GM18505 (cell line): ENCODE results near the gene SCG5.

Experiments
- ATAC-seq: cut with Tn5 transposase; IDR thresholded peaks from one replicate; pipeline ENCODE4 v1.9.1; 2021; ENCODE audit not compliant: unreplicated experiment
- POLR2A ChIP-seq: IDR thresholded peaks from 4 replicates; pipeline ENCODE4 v1.6.1; 2011; ENCODE audit warnings: borderline replicate concordance; ENCODE audit not compliant: insufficient read depth, insufficient read length; ENCODE audit errors: extremely low read depth

The SCG5 gene

GRCh38 chr15:32649342-32649741, 7.8 kb downstream of the SCG5 start:
- no peak for ATAC-seq
- no peak for TF ChIP-seq POLR2A

DNA sequence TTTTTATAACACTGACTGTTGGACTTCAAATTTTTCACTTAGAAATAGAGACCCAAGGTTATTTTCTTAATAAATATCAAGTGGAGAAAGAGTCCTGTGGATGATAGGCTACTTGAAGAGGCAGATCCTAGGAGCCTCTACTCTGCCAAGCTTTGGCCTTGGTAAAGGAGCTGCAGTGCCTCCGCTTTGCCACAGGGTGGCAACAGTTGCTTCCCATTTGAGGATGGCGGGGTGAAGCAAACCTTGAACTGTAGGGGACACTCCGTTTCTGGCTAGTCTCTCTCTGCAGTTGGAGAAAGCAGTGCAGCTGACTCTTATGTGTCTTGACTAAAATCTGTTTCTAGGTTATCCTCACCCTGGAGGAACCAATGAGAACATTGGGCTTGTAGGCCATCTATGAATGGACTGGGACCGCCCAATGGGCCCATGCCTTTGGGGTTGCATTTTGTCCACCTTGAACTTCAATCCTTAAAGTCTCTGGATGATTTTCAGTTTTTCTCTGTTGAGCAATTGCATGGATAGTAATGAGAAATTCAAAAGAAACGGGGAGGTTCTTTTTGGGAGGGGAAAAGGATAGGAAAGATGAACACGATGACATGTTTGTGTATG, 9.8 kb downstream of the SCG5 start:
- TF ChIP-seq POLR2A, result no peak
- peak; percentile 71 for ATAC-seq

DNA sequence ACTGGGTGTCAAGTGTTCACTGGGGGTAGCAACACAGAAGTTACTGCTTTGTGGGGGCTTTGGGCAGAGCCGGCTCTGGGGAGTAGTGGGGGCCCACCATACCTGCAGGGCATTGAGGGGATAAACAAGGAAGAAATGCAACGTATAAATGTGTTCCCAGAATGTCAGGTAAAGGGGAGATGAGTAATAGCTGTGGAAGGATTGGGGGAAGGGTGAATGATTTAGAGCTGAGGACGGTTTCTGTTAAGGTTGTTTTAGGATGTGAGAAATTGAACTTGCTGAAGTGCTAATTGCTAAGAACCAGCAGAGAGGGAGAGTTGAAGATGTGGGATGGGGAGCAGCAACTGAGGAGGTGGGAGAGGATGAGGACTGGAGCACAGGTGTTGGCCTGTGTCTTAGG, 10.7 kb downstream of the SCG5 start:
- TF ChIP-seq POLR2A, result no peak
- ATAC-seq, result no peak

- ATAC-seq, result no peak
- no peak for TF ChIP-seq POLR2A
Measured at GRCh38 chr15:32656091-32656490, 14.6 kb downstream of the SCG5 start.

DNA sequence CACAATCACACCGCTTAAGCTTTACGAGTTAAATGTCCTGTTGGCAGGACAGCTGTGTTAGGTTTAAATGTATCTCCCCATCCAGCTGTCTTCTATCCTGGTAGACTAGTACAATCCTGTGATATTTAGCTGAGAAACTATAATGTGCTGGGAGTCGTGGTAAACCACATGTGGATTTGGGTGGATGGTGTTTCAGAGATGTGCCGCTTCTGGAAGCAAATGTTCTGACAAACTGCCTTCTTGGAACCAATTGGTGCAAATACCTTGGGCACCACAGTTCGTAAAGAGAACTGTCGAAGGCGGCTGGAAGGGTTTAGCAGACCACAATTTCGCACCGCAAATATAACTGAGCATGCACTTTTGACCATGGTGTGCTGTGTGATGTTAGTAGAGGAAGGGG, 15.0 kb downstream of the SCG5 start:
- ATAC-seq, result no peak
- TF ChIP-seq POLR2A, result no peak

DNA sequence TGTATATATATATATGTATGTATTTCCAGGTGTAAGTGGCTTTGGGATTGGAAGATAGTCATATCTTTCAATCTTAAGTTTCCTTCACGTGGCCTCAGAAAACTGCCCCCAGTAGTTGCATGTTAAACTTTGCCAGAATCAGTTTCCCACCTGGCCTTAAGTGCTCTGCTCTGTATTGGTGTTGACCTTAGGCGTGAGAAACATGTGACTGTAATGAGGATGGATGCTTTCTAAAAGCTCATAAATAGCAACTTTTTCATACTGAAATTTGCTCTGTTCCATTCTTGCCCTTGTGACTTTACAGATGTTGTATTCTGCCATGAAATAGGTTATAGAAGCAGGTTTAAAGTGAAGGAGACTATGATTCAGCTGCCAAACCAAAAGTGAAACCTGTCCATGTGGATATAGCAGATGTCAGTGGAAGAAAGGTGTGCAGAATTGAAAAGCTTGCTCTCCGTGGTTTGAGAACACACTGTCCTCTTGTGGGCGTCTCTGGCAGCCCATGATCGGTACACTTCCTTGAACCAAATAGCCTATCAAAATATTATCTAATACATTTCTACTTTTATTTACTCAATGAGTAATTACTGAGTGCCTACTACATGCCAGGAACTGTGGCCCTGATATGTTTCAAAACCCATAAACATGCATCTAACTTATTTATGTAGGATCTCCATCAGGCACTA, 15.8 kb downstream of the SCG5 start:
- ATAC-seq, result no peak
- no peak for TF ChIP-seq POLR2A

DNA sequence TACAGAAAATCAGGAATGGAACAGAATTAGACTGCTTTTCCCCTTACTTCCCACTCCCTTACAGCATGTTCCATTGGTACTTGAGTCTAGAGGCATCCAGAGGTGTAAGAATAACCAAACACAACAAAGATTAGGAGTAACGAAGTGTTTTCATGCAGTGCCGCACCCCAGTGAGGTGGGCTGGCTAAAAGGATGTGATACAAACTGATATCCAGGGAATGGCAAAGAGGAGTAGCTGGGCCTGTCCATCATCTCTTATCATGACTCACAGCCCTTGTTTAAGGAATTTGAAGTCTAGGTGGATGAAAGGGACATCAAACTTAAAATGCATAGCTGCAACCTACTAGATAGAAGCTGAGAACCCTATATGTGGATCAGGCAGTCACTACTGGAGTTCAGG, 16.4 kb downstream of the SCG5 start:
- no peak for TF ChIP-seq POLR2A
- no peak for ATAC-seq

DNA sequence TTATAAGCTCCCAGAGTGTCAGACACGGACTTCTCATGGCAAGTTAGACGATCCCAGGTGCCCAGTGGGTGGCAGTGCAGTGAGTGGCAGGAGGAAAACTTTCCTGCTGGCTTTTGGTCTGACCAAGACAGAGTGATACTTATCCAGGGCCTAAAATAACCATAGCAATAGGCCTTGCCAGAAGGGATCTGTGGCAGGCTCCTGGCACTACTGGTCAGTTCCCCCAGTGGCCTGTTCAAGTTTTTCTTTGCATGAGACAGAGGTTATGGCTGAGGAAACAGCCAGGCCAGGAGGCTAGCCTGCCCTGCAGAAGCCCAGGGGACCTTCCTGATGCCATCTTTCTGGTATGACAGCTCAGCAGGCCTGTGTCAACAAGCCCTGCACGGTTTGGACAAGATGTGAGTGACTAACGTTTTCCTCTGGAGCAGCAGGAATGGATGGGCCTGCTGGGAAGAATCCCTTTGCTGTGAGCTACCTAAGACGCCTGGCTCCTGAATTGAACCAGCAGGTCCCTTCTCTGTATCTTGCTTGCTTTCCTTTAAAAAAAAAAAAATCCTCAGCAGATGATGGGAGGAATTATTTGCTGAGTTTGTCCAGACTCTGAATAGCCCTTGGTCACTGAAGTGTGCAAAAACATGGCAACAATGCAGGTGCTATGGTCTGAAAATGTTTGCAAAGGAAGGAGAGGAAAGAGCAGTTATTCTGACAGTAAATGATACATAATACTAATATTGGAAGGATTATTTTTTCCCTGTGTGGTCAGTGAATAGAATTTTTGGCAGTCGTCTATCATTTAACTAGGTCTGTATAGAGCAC, 18.0 kb downstream of the SCG5 start:
- no peak for TF ChIP-seq POLR2A

DNA sequence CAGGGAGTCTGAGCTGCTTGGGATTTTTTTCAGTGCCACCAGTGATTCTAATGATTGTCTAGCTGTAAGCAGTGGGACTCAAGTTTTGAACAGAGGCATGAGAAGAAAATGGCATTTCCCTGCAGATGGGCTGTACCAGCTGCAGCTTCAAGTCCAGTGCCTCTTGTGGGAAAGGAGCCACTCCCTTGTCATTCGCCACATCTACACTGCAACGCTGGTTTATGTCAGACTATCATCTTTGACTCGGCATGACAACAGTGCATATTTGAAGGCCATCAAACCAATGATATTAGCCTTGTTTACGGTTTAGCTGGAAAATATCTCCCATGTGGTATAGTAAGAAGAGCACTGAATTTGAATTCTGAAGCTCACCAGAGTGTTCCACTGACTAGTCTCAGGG, 22.2 kb downstream of the SCG5 start:
- no peak for ATAC-seq
- TF ChIP-seq POLR2A, result no peak

More for the DNA sequence above, 18.0 kb downstream of the SCG5 start:
- ATAC-seq, result no peak

DNA sequence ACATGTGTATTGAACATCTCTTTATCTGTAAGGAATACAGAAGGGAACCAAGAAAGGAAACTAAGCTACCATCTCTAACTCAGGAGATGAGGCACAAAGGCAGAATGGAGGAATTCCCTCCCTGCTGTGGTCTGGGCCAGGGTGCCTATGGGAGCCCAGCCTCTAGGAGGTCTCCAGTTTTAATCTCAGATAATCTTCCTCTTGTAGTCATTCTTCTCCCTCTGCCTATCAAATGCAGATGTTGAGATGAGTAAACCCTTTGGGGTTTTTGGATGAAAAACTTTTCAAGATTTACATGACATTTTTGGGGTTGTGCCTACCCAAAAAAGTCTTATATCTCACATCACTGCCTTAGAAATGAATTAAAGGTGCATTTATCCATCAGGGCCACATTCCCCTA, 23.3 kb downstream of the SCG5 start:
- TF ChIP-seq POLR2A, result no peak
- no peak for ATAC-seq

DNA sequence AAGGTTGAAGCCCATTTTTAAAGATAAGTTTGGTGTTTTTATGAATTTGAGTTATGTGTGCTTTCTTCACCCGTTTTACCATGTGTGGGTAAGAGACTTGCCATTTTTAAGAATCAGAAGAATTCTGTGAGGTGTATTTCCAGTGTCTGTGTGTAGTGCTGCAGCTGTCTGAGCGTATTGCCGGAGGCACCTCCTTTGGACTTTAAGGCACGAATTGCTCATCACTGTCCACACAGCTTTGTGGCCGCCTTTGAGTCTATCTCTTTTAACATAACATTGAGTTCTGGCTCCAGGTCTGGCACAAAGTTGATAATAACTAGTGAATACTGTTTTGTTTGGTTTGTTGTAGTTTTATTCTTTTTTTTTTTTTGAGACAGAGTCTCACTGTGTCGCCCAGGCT, 25.8 kb downstream of the SCG5 start:
- no peak for TF ChIP-seq POLR2A
- no peak for ATAC-seq

DNA sequence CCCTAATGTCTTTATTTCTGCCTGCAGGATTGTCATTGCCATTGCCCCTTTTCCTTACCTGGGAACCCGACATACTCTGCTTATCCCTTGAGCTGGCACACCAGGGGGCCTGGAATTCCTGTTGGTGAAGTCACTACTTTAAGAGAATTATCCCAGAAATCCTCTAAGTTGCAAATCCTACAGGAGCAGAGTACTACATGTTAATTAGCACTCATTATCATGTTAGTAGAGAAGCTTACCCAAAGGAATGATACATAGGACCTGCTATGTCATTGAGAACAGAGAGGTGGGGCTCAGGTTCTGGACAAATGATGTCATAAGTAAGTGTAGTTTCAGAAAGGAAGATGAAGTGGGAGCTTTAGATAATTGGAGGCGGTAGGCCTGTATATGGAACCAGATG, 27.4 kb downstream of the SCG5 start:
- no peak for ATAC-seq
- TF ChIP-seq POLR2A, result no peak

GRCh38 chr15:32669896-32670611, 28.5 kb downstream of the SCG5 start:
- TF ChIP-seq POLR2A, result no peak
- no peak for ATAC-seq
